ENCODE measurements around the gene KIF14. TPM values are rescaled to one million over a fixed set of nuclear protein-coding genes. Genes with fewer than 3 reads are reported as not detected.

The KIF14 gene
- total and polyA plus RNA-seq, 2 of the 8 experiments (the other 6 are each of a cell fraction or from before 2014, with no cell fraction given) = 2.6 to 23.3 TPM

DNA sequence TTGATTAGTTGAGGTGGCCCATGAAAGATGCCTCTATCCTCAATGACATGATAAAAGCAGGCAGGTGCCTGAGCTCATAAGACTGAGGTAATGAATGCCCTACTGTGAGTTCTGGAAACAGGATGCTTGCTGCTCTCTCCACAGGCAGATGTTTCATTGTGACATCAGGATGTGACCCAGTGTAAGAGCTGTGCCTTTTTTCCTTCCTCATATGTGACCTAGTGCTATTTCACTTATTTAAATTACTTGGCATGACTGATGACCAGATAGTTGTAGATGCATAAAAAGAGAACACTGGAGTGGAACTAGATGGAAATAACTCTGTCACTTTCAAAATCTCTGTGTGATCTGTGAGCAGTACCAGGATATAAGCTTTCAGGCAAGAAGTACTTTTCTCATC is 31.9 kb downstream of the KIF14 start (continued):
- TF ChIP-seq MAFK (IDR thresholded peaks at IDR 0.05; ENCODE audit: low read depth, low read length) = no peak
- TF ChIP-seq, protein P1, sequence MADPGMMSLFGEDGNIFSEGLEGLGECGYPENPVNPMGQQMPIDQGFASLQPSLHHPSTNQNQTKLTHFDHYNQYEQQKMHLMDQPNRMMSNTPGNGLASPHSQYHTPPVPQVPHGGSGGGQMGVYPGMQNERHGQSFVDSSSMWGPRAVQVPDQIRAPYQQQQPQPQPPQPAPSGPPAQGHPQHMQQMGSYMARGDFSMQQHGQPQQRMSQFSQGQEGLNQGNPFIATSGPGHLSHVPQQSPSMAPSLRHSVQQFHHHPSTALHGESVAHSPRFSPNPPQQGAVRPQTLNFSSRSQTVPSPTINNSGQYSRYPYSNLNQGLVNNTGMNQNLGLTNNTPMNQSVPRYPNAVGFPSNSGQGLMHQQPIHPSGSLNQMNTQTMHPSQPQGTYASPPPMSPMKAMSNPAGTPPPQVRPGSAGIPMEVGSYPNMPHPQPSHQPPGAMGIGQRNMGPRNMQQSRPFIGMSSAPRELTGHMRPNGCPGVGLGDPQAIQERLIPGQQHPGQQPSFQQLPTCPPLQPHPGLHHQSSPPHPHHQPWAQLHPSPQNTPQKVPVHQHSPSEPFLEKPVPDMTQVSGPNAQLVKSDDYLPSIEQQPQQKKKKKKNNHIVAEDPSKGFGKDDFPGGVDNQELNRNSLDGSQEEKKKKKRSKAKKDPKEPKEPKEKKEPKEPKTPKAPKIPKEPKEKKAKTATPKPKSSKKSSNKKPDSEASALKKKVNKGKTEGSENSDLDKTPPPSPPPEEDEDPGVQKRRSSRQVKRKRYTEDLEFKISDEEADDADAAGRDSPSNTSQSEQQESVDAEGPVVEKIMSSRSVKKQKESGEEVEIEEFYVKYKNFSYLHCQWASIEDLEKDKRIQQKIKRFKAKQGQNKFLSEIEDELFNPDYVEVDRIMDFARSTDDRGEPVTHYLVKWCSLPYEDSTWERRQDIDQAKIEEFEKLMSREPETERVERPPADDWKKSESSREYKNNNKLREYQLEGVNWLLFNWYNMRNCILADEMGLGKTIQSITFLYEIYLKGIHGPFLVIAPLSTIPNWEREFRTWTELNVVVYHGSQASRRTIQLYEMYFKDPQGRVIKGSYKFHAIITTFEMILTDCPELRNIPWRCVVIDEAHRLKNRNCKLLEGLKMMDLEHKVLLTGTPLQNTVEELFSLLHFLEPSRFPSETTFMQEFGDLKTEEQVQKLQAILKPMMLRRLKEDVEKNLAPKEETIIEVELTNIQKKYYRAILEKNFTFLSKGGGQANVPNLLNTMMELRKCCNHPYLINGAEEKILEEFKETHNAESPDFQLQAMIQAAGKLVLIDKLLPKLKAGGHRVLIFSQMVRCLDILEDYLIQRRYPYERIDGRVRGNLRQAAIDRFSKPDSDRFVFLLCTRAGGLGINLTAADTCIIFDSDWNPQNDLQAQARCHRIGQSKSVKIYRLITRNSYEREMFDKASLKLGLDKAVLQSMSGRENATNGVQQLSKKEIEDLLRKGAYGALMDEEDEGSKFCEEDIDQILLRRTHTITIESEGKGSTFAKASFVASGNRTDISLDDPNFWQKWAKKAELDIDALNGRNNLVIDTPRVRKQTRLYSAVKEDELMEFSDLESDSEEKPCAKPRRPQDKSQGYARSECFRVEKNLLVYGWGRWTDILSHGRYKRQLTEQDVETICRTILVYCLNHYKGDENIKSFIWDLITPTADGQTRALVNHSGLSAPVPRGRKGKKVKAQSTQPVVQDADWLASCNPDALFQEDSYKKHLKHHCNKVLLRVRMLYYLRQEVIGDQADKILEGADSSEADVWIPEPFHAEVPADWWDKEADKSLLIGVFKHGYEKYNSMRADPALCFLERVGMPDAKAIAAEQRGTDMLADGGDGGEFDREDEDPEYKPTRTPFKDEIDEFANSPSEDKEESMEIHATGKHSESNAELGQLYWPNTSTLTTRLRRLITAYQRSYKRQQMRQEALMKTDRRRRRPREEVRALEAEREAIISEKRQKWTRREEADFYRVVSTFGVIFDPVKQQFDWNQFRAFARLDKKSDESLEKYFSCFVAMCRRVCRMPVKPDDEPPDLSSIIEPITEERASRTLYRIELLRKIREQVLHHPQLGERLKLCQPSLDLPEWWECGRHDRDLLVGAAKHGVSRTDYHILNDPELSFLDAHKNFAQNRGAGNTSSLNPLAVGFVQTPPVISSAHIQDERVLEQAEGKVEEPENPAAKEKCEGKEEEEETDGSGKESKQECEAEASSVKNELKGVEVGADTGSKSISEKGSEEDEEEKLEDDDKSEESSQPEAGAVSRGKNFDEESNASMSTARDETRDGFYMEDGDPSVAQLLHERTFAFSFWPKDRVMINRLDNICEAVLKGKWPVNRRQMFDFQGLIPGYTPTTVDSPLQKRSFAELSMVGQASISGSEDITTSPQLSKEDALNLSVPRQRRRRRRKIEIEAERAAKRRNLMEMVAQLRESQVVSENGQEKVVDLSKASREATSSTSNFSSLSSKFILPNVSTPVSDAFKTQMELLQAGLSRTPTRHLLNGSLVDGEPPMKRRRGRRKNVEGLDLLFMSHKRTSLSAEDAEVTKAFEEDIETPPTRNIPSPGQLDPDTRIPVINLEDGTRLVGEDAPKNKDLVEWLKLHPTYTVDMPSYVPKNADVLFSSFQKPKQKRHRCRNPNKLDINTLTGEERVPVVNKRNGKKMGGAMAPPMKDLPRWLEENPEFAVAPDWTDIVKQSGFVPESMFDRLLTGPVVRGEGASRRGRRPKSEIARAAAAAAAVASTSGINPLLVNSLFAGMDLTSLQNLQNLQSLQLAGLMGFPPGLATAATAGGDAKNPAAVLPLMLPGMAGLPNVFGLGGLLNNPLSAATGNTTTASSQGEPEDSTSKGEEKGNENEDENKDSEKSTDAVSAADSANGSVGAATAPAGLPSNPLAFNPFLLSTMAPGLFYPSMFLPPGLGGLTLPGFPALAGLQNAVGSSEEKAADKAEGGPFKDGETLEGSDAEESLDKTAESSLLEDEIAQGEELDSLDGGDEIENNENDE (IDR thresholded peaks at IDR 0.05; ENCODE audit: insufficient replicate concordance, low read length) = no peak
- TF ChIP-seq, protein P2, sequence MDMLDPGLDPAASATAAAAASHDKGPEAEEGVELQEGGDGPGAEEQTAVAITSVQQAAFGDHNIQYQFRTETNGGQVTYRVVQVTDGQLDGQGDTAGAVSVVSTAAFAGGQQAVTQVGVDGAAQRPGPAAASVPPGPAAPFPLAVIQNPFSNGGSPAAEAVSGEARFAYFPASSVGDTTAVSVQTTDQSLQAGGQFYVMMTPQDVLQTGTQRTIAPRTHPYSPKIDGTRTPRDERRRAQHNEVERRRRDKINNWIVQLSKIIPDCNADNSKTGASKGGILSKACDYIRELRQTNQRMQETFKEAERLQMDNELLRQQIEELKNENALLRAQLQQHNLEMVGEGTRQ (IDR thresholded peaks at IDR 0.05; ENCODE audit: low read length) = no peak
- no peak for TF ChIP-seq FOSL1 (IDR thresholded peaks at IDR 0.05; ENCODE audit: insufficient read depth, low read depth, low read length)
- TF ChIP-seq SIN3A (conservative IDR thresholded peaks at IDR 0.05 in 1 of 2, IDR thresholded peaks at IDR 0.05 in 1 of 2; ENCODE audit: low read depth in 1 of 2, low read length in 2 of 2) = no peak
- no peak for TF ChIP-seq SP4 (IDR thresholded peaks at IDR 0.05; ENCODE audit: low read length)
- TF ChIP-seq GABPA (IDR thresholded peaks at IDR 0.05; ENCODE audit: borderline replicate concordance, insufficient read depth, low read length) = no peak
- no peak for TF ChIP-seq CBX5 (IDR thresholded peaks at IDR 0.05; ENCODE audit: low read depth, low read length)

All from H1 (cell line).